ENCODE results near the gene LRRC43. TPM values are rescaled to one million over a fixed set of nuclear protein-coding genes. Genes with fewer than 3 reads are reported as not detected.

The LRRC43 gene
- total and polyA plus RNA-seq, 7 donors = 0.05 to 0.36 (median 0.13) TPM; not detected in 2

DNA sequence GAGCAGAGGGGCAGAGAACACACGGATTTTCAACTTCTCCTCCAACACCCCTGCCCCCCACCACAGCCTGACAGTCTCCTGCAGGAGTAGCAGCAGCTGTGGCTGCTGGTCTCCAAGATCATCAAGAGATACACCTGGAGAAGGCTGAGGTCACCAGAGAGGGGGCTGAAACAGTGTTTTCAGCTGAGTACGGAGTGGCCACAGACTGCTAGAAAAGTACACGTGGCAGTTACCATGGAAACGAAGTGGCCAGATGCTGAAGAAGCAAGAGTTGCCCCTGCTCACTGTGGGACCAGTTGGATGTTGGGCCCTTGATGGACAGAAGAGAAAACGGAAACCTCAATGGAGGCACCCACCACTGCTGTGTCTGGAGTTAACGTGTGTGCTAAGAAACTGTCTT lies 47.9 kb downstream of the LRRC43 start:
- H3K27ac ChIP-seq = no peak overlapping the region
- H3K27me3 ChIP-seq (ENCODE audit: insufficient read depth in 3 of 3, low read length in 2 of 3) = no peaks in the 10 kb centered on the region
- DNase-seq (no peak), ATAC-seq (no peak)
- H3K36me3 ChIP-seq (ENCODE audit: insufficient read depth in 1 of 2, low read depth in 1 of 2) = peaks cover 2 to 72% of the 10 kb centered on the region in 2 donors
- TF ChIP-seq CTCF (IDR thresholded peaks at IDR 0.05) = no peak
- no peak overlapping the region for H3K4me3 ChIP-seq
- WGBS, 3 donors = 67 to 80% (median 67%) methylated on average over 6 of the region's 6 CpGs
- H3K4me1 ChIP-seq = peaks cover 7% of the 10 kb centered on the region
- no peaks in the 10 kb centered on the region for H3K9me3 ChIP-seq
- intact Hi-C loops (cut with DNase I) = no loop called here

GRCh38 chr12:122232691-122233090 lies 49.8 kb downstream of the LRRC43 start:
- 91 to 95% (median 94%) methylated on average over 10 of the region's 10 CpGs for WGBS, 3 donors
- H3K4me3 ChIP-seq = no peak overlapping the region
- no peaks in the 10 kb centered on the region for H3K9me3 ChIP-seq
- no peak for TF ChIP-seq CTCF (IDR thresholded peaks at IDR 0.05)
- H3K36me3 ChIP-seq (ENCODE audit: insufficient read depth in 1 of 2, low read depth in 1 of 2) = peaks cover under 1 to 89% of the 10 kb centered on the region in 2 donors
- ATAC-seq (no peak), DNase-seq (no peak)
- H3K27me3 ChIP-seq (ENCODE audit: insufficient read depth in 3 of 3, low read length in 2 of 3) = no peaks in the 10 kb centered on the region
- H3K27ac ChIP-seq = no peak overlapping the region
- intact Hi-C loops (cut with DNase I) = no loop called here
- H3K4me1 ChIP-seq = no peaks in the 10 kb centered on the region

DNA sequence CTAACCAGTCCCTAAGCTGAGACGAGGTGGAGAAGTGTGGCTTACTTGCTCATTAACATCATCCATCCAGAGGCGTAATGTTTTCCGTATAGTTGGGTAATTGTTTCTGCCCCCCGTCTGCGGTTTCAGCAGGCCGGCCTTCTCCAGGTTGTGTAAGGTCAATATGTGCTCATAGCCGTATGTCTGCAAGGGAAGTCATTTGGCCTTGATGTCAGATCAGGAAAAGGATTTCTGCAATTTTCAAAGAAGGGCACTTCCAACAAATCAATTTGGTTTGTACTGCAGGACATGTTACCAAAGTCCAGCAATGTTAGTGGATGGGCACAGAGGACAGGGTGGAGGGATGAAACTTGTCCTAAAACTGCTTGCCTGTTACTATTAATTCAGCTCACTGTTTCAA lies 52.8 kb downstream of the LRRC43 start:
- intact Hi-C loops (cut with DNase I) = no loop called here
- DNase-seq = no peak
- no peak for TF ChIP-seq CTCF (IDR thresholded peaks at IDR 0.05)
- no peak overlapping the region for H3K27ac ChIP-seq
- H3K27me3 ChIP-seq (ENCODE audit: insufficient read depth in 3 of 3, low read length in 2 of 3) = no peaks in the 10 kb centered on the region
- H3K36me3 ChIP-seq (ENCODE audit: insufficient read depth in 1 of 2, low read depth in 1 of 2) = peaks cover 0 to 90% of the 10 kb centered on the region in 2 donors
- no peak for ATAC-seq
- H3K4me1 ChIP-seq = no peaks in the 10 kb centered on the region
- H3K9me3 ChIP-seq = no peaks in the 10 kb centered on the region
- H3K4me3 ChIP-seq = no peak overlapping the region
- WGBS, 3 donors = 84 to 93% (median 87%) methylated on average over 7 of the region's 7 CpGs

DNA sequence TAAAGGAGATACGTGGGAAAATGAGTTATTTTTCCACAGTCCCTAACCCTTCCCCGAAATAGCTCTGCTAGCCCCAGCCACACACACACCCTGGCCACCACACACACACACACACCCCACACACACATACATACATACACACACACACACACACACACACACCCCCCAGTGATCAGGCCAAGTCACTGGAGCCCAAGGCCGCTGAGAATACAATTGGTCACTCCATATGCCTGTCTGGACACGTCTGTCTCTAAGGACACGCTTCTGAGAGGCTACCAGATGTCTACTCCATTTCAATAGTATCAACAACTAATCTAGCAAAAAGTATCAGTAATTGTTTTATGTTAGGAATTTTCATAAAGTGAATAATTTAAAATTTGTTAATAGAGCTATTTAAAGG lies 55.9 kb downstream of the LRRC43 start:
- no peak for TF ChIP-seq CTCF (IDR thresholded peaks at IDR 0.05)
- WGBS, 3 donors = 90 to 97% (median 94%) methylated on average over 5 of the region's 5 CpGs
- Histone ChIP-seq H3K9me3 (no peaks in the 10 kb centered on the region), H3K4me1 (no peaks in the 10 kb centered on the region), H3K4me3 (no peak overlapping the region), H3K36me3 (ENCODE audit: insufficient read depth in 1 of 2, low read depth in 1 of 2) (peaks cover 0 to 87% of the 10 kb centered on the region in 2 donors), H3K27me3 (ENCODE audit: insufficient read depth in 3 of 3, low read length in 2 of 3) (no peaks in the 10 kb centered on the region), H3K27ac (no peak overlapping the region)
- DNase-seq = no peak
- intact Hi-C loops (cut with DNase I) = no loop called here
- ATAC-seq = no peak

DNA sequence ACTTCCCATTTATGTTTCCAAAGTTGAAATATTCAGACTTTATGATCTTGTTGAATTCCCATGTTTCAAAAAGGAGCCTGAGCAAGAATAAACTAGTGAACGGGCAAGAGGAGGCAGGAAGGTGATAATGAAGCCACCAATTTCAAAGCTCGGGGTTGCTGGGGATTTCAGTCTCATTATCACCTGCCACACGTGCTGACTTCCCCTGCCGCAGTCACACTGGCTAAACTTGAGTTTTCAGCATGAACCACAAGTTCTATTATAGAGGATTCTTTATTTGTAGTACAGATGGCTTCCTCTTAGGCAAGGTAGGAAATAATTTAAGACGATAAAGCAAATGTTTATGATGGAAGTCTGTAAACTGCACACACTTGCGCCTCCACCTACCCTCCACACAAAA lies 61.0 kb downstream of the LRRC43 start:
- WGBS, 3 donors = 84 to 90% (median 84%) methylated on average over 6 of the region's 6 CpGs
- TF ChIP-seq CTCF (IDR thresholded peaks at IDR 0.05) = no peak
- intact Hi-C loops (cut with DNase I) = no loop called here
- ATAC-seq = no peak
- H3K4me1 ChIP-seq = no peaks in the 10 kb centered on the region
- no peaks in the 10 kb centered on the region for H3K9me3 ChIP-seq
- DNase-seq = no peak
- no peak overlapping the region for H3K27ac ChIP-seq
- no peak overlapping the region for H3K4me3 ChIP-seq
- no peaks in the 10 kb centered on the region for H3K27me3 ChIP-seq (ENCODE audit: insufficient read depth in 3 of 3, low read length in 2 of 3)
- peaks cover 0 to 71% of the 10 kb centered on the region in 2 donors for H3K36me3 ChIP-seq (ENCODE audit: insufficient read depth in 1 of 2, low read depth in 1 of 2)

All from psoas muscle (tissue), 8 donors.